Measurements from ENCODE around the gene TMEM164. TPM values are rescaled to one million over a fixed set of nuclear protein-coding genes. Genes with fewer than 3 reads are reported as not detected.

TMEM164 gene
- total and polyA plus RNA-seq, 2 donors (not counting 1 experiment from before 2014, with no cell fraction given): 5.7 to 10.2 TPM

DNA sequence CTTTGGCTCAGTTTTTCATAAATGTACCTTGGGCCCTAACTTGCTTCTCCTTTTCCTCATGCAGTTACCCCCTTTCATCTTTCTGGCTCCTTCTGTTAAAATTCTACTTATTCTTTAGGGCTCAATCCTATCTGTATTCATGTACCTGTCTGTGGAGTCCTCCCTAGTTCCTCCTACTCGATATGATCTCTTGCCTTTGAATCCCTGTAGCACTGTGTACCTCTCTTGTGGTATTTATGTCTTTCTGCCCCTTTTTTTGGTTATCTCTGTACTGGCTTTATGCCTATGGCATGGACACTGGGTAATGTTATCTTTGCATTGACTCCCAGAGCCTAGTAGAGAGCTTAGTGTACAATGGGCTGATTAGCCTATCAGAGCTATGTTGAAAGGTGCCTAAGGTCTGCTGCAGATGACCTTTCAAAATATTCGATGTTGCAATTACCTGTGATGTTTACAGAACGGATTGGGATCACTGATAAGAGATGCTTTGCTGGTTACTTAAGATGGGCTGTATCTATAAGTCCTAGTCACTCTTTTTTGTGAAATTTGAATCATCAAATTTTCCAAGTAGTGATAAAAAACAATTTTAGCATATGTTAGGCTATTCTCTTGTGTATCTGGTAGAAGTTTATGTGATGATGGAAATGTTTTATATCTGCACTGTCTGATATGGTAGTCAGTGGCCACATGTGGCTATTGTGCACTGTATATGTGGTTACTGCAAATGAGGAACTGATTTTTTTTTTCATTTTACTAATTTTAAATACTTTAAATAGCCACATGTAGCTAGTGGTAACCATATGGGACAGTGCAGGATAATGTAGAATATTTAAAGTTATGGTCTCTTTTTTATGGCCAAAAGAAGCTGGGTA, 33.5 kb downstream of the TMEM164 start:
- no peak for DNase-seq (ENCODE audit: low read depth in 2 of 2)
- Histone ChIP-seq H3K27ac (ENCODE audit: insufficient read depth, low read length) (no peak overlapping the region), H2AFZ (ENCODE audit: low read length) (no peak overlapping the region), H3K9me3 (ENCODE audit: control insufficient read depth, insufficient read depth, low read depth, low read length) (no peaks in the 10 kb centered on the region), H3K36me3 (ENCODE audit: control insufficient read depth, insufficient read depth, low read length) (no peaks in the 10 kb centered on the region), H3K9ac (ENCODE audit: insufficient read depth, low read length) (no peak overlapping the region), H3K4me2 (ENCODE audit: extremely low read depth, insufficient read depth, low read length) (no peak overlapping the region), H4K20me1 (ENCODE audit: control insufficient read depth, extremely low read depth, insufficient read depth, low read length) (no peaks in the 10 kb centered on the region), H3K4me3 (replicated peaks in 1 of 4; ENCODE audit: control extremely low read depth in 1 of 4, insufficient read depth in 1 of 4, low read depth in 3 of 4, low read length in 4 of 4) (no peak overlapping the region), H3K27me3 (ENCODE audit: control insufficient read depth, insufficient read depth, low read length) (no peaks in the 10 kb centered on the region), H3K4me1 (ENCODE audit: control insufficient read depth, extremely low read depth, insufficient read depth, low read length) (no peaks in the 10 kb centered on the region), H3K79me2 (ENCODE audit: control insufficient read depth, insufficient read depth, low read length) (no peaks in the 10 kb centered on the region)
- TF ChIP-seq EZH2 (IDR thresholded peaks at IDR 0.05; ENCODE audit: low read length, missing control alignments): no peak
- TF ChIP-seq, protein P1, sequence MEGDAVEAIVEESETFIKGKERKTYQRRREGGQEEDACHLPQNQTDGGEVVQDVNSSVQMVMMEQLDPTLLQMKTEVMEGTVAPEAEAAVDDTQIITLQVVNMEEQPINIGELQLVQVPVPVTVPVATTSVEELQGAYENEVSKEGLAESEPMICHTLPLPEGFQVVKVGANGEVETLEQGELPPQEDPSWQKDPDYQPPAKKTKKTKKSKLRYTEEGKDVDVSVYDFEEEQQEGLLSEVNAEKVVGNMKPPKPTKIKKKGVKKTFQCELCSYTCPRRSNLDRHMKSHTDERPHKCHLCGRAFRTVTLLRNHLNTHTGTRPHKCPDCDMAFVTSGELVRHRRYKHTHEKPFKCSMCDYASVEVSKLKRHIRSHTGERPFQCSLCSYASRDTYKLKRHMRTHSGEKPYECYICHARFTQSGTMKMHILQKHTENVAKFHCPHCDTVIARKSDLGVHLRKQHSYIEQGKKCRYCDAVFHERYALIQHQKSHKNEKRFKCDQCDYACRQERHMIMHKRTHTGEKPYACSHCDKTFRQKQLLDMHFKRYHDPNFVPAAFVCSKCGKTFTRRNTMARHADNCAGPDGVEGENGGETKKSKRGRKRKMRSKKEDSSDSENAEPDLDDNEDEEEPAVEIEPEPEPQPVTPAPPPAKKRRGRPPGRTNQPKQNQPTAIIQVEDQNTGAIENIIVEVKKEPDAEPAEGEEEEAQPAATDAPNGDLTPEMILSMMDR (conservative IDR thresholded peaks at IDR 0.05 in 1 of 2, IDR thresholded peaks at IDR 0.05 in 1 of 2; ENCODE audit: low read depth in 1 of 2, low read length in 2 of 2): no peak

DNA sequence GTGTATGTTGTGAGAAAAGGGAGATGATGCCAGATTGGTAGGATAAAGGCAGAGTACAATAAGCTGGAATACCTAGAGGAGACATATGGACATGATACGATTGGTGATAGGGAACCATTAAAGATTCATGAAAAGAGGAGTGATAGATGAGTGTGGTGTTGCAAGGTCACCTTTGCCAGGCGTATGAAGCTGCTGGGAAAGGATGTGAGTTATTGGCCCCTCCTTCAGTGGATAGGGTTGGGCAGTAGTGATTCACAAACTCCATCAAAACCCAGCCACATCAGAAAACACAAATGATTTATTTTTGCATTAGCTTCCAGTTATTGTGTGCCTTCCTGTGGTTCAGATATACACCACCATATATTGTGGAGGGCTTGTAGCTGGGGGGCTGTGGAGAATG, 34.3 kb downstream of the TMEM164 start:
- Histone ChIP-seq H3K4me2 (ENCODE audit: extremely low read depth, insufficient read depth, low read length) (no peak overlapping the region), H3K27me3 (ENCODE audit: control insufficient read depth, insufficient read depth, low read length) (no peaks in the 10 kb centered on the region), H4K20me1 (ENCODE audit: control insufficient read depth, extremely low read depth, insufficient read depth, low read length) (no peaks in the 10 kb centered on the region), H3K9me3 (ENCODE audit: control insufficient read depth, insufficient read depth, low read depth, low read length) (no peaks in the 10 kb centered on the region), H3K27ac (ENCODE audit: insufficient read depth, low read length) (no peak overlapping the region), H3K9ac (ENCODE audit: insufficient read depth, low read length) (no peak overlapping the region), H3K36me3 (ENCODE audit: control insufficient read depth, insufficient read depth, low read length) (no peaks in the 10 kb centered on the region), H3K4me1 (ENCODE audit: control insufficient read depth, extremely low read depth, insufficient read depth, low read length) (no peaks in the 10 kb centered on the region), H2AFZ (ENCODE audit: low read length) (no peak overlapping the region), H3K4me3 (replicated peaks in 1 of 4; ENCODE audit: control extremely low read depth in 1 of 4, insufficient read depth in 1 of 4, low read depth in 3 of 4, low read length in 4 of 4) (no peak overlapping the region), H3K79me2 (ENCODE audit: control insufficient read depth, insufficient read depth, low read length) (no peaks in the 10 kb centered on the region)
- DNase-seq (ENCODE audit: low read depth in 2 of 2): peak in 1 of 2 donors; percentile 19
- no peak for TF ChIP-seq EZH2 (IDR thresholded peaks at IDR 0.05; ENCODE audit: low read length, missing control alignments)
- TF ChIP-seq, protein P1 (conservative IDR thresholded peaks at IDR 0.05 in 1 of 2, IDR thresholded peaks at IDR 0.05 in 1 of 2; ENCODE audit: low read depth in 1 of 2, low read length in 2 of 2): no peak

DNA sequence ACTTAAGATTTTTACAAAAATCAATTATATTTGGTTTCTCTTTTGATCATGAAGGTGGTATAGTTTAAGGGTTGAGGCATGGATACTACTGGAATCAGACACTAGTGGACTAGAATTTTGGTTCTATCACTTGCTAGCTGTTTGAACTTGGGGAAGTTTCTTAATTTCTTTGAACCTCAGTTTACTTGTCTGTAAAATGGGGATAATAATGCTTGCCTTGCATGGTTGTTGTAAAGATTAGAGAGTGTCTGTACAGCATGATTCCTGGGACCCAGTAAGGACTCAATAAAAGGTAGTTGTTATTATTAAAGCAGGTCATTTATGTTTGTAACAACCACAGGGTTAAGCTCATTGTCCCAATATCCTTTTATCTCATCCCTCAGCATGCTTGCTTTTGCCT, 36.0 kb downstream of the TMEM164 start:
- no peak for DNase-seq (ENCODE audit: low read depth in 2 of 2)
- Histone ChIP-seq H3K9me3 (ENCODE audit: control insufficient read depth, insufficient read depth, low read depth, low read length) (no peaks in the 10 kb centered on the region), H3K9ac (ENCODE audit: insufficient read depth, low read length) (no peak overlapping the region)

More for the DNA sequence above, 36.0 kb downstream of the TMEM164 start:
- no peak overlapping the region for H2AFZ ChIP-seq (ENCODE audit: low read length)
- H3K4me3 ChIP-seq (replicated peaks in 1 of 4; ENCODE audit: control extremely low read depth in 1 of 4, insufficient read depth in 1 of 4, low read depth in 3 of 4, low read length in 4 of 4): no peak overlapping the region
- no peaks in the 10 kb centered on the region for H3K4me1 ChIP-seq (ENCODE audit: control insufficient read depth, extremely low read depth, insufficient read depth, low read length)
- no peaks in the 10 kb centered on the region for H3K36me3 ChIP-seq (ENCODE audit: control insufficient read depth, insufficient read depth, low read length)
- no peaks in the 10 kb centered on the region for H4K20me1 ChIP-seq (ENCODE audit: control insufficient read depth, extremely low read depth, insufficient read depth, low read length)
- no peak overlapping the region for H3K27ac ChIP-seq (ENCODE audit: insufficient read depth, low read length)
- TF ChIP-seq, protein P1 (conservative IDR thresholded peaks at IDR 0.05 in 1 of 2, IDR thresholded peaks at IDR 0.05 in 1 of 2; ENCODE audit: low read depth in 1 of 2, low read length in 2 of 2): no peak
- no peak for TF ChIP-seq EZH2 (IDR thresholded peaks at IDR 0.05; ENCODE audit: low read length, missing control alignments)
- H3K79me2 ChIP-seq (ENCODE audit: control insufficient read depth, insufficient read depth, low read length): no peaks in the 10 kb centered on the region
- no peak overlapping the region for H3K4me2 ChIP-seq (ENCODE audit: extremely low read depth, insufficient read depth, low read length)
- no peaks in the 10 kb centered on the region for H3K27me3 ChIP-seq (ENCODE audit: control insufficient read depth, insufficient read depth, low read length)
